ENCODE results near the gene MSL1.

DNA sequence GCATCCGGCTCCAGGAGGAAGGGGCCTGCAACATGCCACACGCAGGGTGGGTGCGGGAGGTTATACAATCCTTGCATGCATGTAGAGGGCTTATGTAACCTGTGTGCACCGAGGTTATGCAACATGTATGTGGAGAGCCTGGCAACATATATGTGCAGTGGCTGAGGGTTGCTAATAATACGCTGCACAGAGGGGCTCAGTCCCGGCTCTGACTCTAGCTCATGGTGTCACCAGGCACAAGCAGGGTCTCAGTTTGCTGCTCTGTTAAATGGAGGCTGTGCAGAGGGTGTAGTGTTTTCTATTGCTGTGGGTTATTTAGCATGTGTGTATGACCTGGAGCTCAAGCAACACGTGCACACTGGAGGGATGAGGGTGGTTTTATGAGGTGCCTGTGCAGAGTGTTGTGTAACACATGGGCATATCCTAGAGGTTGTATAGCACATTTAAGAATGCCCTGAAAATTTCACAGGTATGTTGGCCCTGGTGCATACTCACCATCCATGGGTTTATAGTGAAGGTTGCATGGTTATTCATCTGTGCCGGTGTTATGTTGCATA is 45.8 kb upstream of the MSL1 start:
- TF ChIP-seq POLR2AphosphoS5 (IDR thresholded peaks at IDR 0.05; ENCODE audit: low read depth, low read length) (no peak), TCF7L2 (IDR thresholded peaks at IDR 0.05; ENCODE audit: low read depth, low read length) (no peak), REST (IDR thresholded peaks at IDR 0.05; ENCODE audit: insufficient read depth in 1 of 2, low read depth in 2 of 2, low read length in 1 of 2) (no peak)
- TF ChIP-seq, protein P1, sequence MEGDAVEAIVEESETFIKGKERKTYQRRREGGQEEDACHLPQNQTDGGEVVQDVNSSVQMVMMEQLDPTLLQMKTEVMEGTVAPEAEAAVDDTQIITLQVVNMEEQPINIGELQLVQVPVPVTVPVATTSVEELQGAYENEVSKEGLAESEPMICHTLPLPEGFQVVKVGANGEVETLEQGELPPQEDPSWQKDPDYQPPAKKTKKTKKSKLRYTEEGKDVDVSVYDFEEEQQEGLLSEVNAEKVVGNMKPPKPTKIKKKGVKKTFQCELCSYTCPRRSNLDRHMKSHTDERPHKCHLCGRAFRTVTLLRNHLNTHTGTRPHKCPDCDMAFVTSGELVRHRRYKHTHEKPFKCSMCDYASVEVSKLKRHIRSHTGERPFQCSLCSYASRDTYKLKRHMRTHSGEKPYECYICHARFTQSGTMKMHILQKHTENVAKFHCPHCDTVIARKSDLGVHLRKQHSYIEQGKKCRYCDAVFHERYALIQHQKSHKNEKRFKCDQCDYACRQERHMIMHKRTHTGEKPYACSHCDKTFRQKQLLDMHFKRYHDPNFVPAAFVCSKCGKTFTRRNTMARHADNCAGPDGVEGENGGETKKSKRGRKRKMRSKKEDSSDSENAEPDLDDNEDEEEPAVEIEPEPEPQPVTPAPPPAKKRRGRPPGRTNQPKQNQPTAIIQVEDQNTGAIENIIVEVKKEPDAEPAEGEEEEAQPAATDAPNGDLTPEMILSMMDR (IDR thresholded peaks at IDR 0.05): no peak

Measured in Panc1 (cell line).